ENCODE results near the gene DDX27.

DDX27 gene

DNA sequence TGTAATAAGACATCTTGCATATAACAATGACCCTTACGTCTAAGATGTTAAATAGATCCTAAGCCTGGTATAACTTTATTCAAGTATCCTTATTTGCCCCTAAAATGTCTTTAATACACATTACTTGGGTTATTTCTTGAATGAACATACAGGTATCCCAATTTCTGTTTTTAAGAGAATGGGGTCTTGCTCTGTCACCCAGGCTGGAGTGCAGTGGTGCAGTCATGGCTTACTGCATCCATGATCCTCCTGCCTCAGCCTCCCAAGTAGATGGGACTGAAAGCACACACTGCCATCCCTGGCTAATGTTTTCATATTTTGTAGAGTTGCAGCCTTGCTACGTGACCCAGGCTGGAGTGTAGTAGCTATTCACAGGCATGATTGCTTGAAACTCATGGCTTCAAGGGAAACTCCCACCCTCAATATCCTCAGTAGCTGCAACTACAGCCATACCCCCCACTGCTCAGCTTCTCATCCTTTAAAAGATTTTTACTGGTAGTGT lies 69.1 kb downstream of the DDX27 start:
- DNase-seq (ENCODE audit: low read depth in 3 of 3) = no peak

DNA sequence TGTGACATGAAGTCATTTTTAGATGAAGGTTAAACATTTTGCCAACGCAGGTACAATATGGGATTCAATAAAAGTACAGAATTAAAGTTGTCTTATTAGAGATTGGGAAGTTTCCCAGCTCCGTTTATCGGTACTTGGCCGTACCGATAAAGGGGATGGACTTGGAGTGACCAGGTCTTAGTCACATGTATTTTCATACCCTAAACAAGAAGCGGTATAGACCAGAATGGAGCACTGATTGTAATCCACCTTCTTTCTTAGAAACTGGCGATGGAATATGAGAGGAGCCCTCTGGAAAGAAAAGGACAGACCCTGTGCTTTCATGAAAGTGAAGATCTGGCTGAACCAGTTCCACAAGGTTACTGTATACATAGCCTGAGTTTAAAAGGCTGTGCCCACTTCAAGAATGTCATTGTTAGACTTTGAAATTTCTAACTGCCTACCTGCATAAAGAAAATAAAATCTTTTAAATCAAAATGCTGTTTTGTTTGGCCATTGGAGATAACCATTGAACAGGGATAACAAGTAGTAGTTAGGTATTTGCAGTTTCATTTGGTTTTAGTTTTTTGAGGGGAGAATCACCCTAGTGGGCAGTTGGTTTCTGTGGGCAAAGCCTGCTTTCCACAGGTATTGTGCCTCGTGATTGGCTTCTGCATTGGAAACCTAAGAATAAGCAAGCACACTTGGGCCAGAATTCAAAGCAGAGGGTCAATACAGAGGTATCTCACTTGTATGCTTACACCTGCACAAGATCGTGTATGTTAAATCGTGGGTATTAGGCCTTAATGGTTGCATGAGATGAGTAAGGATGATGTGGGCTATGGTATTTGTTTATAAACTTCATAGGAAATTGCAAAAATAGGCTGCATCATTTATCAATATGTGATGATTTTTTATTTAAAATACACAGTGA lies 69.8 kb downstream of the DDX27 start:
- no peak for DNase-seq (ENCODE audit: low read depth in 3 of 3)

DNA sequence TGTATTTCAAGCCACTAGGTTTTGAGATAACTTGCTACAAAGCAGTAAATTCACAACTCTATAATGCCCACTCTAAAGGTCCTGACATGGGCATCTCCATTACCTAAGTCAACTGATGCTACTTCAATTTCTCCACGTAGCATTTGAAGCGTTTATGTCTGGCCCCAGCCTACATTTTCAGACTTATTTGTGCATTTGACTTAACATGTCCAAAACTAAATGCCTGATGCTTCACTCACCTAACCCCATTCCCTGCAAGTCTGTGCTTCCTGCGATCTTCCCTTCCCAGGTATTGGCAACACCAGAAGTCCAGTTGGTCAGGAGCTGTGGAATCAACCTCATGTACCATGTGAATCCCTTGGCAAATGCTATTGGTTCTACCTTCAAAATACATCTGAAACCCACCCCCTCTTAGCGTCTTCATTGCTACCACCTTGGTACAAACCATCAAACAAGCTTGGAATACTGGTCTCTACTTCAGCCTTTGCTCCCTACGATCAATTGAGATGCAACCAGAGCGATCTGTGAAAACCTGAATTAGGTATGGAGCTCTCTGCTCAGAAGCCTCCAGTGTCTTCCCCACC lies 71.5 kb downstream of the DDX27 start:
- DNase-seq (ENCODE audit: low read depth in 3 of 3) = no peak

DNA sequence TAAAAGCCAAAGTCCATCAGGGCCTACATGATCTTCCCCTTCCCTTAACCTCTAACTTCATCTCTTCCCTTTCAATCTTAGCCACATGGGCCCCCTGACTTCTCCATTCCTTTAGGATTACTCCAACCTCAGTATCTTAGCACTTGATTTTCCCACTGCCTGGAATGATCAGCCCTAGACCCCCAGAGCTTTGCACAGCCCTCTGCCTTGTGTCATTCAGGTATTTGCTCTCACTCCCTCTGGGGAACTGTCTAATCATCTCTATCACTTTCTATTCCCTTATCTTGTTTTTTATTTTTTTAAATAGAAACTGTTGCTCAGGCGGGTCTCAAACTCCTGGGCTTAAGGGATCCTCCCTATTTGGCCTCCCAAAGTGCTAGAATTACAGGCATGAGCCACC lies 72.0 kb downstream of the DDX27 start:
- DNase-seq (ENCODE audit: low read depth in 3 of 3) = no peak

DNA sequence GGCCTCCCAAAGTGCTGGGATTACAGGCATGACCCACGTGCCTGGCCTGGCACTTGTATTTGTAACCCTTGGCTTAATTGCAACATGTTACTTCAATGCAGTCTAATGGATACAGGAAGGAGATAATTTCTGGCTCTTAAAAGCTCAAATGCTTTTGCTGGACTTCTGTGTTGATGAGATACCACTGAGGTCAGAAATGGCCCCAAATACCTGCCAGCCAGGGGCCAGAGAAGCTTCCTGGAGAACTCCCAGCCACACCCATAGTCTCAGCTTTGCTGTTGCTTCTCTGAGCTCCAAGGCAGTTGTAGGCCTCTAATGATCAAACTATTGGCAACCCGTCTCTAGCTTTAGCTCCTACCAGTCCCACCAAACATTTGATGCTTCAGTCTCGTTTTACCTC lies 72.8 kb downstream of the DDX27 start:
- no peak for DNase-seq (ENCODE audit: low read depth in 3 of 3)

DNA sequence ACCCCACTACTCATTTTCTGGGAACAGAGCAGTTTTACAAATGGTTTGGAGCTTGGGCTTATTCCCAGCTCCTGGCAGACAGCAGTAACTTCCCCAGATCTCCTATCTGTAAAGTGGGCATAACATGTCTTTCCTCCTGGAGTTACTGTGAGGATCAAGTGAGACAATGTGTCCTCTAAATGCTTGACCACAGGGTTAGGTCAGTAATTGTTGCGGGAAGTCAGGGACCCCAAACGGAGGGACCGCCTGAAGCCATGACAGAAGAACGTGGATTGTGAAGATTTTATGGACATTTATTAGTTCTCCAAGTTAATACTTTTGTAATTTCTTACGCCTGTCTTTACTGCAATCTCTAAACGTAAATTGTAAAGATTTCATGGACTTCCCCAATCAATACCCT lies 73.9 kb downstream of the DDX27 start:
- no peak for DNase-seq (ENCODE audit: low read depth in 3 of 3)

Data from stimulated activated CD4-positive, alpha-beta T cell treated with anti-CD3 and anti-CD28 coated beads, TNF-alpha, amount 100 ng/mL, for 24 hours (primary cell).